ENCODE results near the gene WSCD2.

Gene WSCD2

GRCh38 chr12:108128221-108129016 lies 669 bp upstream of the WSCD2 start:
- DNase-seq (ENCODE audit: low spot score), result no peak

GRCh38 chr12:108131035-108131434 lies 1.9 kb downstream of the WSCD2 start:
- no peak for DNase-seq (ENCODE audit: low spot score)

DNA sequence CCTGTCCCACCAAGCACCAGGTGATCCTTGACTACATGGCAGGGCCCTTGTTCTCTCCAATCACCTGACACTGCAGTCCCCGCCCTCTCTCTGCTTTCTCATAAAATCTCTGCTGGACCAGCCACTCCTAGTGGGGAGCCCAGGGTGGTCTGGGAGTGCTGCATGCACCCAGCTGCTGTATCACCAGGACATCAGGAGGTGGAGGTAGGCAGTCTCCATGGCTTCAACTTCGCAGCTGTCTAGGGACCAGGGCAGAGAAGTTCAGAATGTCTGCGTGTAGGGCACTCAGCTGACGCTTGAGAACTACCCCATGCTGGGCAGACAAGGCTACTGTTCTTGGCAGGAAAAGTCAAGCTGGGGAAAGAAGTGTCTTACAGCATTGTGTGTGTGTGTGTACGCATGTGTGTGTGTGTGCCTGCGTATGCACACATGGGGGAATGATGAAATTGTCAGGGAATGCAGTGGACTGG lies 2.6 kb downstream of the WSCD2 start:
- DNase-seq (ENCODE audit: low spot score), result no peak

DNA sequence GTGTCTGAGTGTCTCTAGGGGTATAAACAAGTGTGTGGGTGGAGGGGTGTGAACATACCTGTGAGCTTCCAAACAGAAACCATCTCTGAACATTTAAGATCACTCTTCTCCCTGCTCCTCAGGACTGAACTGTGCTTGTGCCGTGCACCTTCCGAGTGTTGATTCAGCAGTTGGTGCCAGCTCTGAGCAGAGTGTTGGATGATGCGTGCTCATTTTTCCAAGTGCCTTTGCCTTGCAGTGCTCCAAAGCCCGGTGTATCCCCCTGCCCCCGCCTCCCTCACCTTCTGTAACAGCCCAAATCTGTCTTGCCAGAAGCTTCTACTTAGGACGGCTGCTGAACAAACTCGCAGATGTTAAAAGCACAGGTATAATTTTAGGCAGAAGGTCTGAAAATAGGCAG lies 4.4 kb downstream of the WSCD2 start:
- peak; percentile 45 for DNase-seq (ENCODE audit: low spot score)

DNA sequence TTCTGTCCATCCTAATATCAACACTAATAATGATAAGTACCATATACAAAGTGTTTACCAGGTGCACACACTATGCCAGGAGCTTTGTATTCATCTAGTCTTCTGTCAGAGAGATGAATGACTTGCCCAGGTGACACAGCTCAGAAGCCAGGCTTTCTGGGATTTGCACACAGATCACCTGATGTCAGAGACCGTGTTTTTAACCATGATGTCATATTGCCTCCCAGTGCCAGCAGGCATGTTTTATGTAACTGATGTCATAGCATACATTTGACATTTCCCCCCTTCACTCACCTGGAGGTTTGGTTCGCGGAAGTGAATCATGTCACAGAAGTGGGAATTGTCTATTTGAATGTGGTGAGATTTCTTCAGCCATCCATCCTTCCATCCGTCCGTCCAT lies 5.7 kb downstream of the WSCD2 start:
- no peak for DNase-seq (ENCODE audit: low spot score)

DNA sequence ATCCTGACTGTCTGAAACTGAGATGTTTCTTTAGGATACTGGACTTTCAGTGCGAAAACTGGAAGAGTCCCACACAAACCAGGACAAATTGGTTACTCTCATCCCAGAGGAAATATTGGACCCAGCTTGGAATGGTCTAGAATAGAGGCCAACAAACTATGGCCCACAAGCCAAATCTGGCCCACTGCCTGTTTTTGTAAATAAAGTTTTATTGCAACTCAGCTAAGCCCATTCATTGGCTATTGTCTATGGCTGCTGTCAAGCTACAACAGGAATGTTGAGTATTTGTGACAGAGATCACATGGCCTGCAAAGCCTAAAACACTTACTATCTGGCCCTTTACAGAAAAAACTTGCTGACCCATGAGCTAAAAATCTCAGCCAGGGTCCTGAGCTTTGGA lies 6.5 kb downstream of the WSCD2 start:
- no peak for DNase-seq (ENCODE audit: low spot score)

DNA sequence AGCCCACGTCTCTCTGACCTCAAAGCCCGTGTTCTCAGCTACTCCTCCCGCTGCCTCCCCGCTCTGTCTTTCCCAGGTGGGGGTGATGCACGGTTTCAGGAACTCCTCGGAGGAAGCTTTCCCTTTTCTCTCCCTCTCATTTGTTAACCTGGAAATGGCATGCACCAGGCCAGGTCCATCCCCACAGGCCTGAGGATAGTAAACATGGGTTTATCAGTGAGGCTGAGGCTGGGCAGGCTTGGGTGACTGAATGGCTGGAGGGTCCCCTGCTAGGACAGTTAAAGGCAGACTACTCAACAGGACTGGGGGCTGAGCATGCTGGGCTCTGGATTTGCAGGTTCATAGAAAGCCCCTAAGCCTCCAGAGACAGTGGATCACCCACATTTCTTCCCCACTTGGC lies 7.6 kb downstream of the WSCD2 start:
- no peak for DNase-seq (ENCODE audit: low spot score)

DNA sequence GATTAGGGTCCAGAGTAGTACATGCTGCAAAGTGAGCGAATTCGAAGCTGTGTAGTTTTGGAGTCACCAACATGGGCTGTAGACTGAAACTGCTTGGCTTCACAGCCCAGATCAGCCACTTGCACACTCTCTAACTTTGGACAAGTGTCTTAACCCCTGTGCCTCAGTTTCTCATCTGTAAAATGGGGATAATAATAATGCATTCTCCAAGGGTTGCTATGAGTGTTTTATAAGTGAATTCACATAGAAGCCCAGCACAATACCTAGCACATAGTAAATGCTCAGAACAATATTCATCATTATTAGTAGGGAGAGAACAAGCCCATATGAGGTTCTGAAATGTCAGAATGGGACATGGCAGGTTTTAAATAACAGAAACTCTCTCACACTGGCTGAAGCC lies 10.4 kb downstream of the WSCD2 start:
- DNase-seq (ENCODE audit: low spot score), result no peak

GRCh38 chr12:108140501-108140900 lies 11.4 kb downstream of the WSCD2 start:
- no peak for DNase-seq (ENCODE audit: low spot score)

DNA sequence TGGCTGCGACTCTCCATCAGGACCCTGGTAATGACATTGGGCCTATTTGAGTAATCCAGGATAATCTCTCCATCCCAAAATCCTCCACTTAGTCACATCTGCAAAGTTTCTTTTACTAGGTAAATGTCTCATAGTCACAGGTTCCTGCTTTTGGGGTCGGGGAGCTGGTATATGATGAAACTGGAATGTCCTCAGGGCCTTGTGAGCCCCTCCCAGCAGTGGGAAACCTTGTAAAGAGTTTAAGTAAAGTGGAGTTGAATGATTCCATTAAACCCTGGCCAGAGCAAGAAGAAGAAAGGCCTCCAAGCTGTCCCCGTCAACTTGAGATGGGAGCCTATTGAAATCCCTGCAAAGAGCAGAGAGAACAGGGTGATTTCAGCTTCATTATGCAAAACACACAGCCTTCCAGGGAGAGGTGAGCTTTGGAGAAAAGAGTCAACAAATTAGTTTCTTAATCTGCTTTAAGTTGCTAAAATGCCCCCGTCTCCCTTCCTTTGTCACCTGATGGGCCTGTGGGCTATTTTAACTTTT lies 12.6 kb downstream of the WSCD2 start:
- no peak for DNase-seq (ENCODE audit: low spot score)

- DNase-seq (ENCODE audit: low spot score), result no peak
Measured at GRCh38 chr12:108143144-108143543, 14.1 kb downstream of the WSCD2 start.

GRCh38 chr12:108144080-108144479 lies 15.0 kb downstream of the WSCD2 start:
- peak; percentile 31 for DNase-seq (ENCODE audit: low spot score)

GRCh38 chr12:108145011-108145410 lies 15.9 kb downstream of the WSCD2 start:
- DNase-seq (ENCODE audit: low spot score), result no peak

GRCh38 chr12:108146035-108146893 lies 17.2 kb downstream of the WSCD2 start:
- DNase-seq (ENCODE audit: low spot score), result no peak

DNA sequence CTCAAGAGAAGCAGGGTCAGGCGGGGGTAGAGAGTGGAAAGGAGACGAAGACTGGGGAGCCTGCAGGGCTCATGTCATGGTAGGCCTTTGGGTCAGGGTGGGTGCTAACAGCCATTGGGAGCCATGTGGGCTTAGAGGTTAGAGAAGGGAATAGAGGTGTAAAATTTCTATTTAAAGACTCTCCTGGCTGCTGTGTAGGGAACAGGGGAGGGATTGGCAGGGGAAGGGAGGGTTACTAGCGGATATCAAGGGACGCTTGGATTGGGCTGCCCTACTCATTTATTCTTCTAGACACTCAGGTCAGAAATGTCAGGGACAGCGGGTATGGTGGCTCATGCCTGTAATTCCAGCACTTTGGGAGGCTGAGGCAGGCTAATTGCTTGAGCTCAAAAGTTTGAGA lies 18.2 kb downstream of the WSCD2 start:
- no peak for DNase-seq (ENCODE audit: low spot score)

DNA sequence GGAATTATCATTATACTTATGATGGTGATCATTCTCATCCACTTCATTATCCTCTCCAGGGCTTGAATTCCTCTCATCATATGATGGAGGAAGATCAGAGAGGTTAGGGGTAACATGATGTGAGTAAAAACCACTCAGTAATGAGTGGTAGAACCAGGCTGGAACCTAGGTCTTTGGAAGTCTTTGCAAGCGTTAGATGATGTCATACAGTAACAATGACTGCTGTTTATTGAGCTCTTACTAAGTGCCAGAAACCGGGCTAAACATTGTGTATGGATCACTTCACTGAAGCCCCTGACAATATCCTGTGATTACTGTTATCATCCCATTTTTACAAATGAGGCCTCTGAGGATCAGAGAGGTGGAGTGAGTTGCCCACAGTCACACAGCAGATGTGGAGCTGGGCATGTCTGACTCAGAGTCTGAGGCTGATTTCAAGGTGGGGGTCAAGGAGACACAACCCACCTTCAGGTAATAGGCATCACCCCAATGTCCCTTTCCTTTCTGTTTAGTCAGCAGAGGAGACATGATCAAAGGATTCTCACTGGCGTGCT lies 19.5 kb downstream of the WSCD2 start:
- no peak for DNase-seq (ENCODE audit: low spot score)

- no peak for DNase-seq (ENCODE audit: low spot score)
Measured at GRCh38 chr12:108150436-108150835, 21.3 kb downstream of the WSCD2 start.

- no peak for DNase-seq (ENCODE audit: low spot score)
Measured at GRCh38 chr12:108151533-108152169, 22.6 kb downstream of the WSCD2 start.

GRCh38 chr12:108152170-108152538 lies 23.1 kb downstream of the WSCD2 start:
- DNase-seq (ENCODE audit: low spot score), result no peak

- no peak for DNase-seq (ENCODE audit: low spot score)
Measured at GRCh38 chr12:108156717-108157116, 27.6 kb downstream of the WSCD2 start.

DNA sequence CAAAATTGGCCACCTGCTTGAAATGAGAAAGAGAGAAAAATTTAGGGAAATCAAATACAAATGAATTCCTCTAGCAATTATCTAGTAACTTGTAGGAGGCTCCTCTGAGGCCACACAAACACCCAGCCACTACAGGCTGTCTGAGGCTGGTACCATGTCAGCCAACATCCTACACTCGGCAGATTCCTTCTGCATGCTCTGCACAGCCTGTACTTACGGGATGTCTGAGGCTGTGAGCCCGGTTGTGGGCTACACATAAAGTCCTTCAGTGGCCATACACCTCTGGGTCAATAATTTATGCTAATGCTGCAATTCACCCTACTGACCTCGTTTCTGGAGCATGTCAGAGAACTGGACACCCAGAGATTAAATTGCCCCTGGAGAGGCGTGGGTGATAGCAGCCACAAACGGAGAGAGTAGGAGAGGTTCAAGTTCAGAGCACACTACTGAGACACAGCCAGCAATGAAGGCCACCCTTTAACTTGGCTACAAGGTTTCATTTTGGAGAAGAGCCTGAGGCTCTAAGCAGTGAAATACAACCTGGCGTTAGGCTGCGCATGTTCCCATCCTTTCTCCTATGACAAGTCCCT lies 28.9 kb downstream of the WSCD2 start:
- no peak for DNase-seq (ENCODE audit: low spot score)

DNA sequence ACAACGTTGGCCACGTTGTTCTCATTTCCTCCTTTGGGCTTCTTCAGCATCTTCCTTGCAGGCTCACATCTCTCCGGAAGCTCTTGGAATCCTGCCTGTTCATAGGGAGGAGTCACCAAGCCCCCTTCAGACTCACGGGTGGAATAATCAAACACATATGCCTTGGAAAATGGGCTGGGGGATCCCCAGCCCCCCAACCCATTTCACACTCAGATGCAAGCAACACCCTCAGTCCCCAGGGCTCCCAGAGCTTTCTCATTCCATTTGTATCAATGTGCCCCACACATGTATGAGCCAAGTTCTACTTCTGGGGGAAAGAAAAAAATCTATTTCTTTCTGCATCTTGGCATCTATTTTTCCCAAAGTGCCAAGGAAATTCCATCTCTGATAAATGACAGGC lies 33.1 kb downstream of the WSCD2 start:
- DNase-seq (ENCODE audit: low spot score), result no peak
